GM12874 (cell line): ENCODE results near the gene PARD6G.

ENCODE experiments used
- CTCF ChIP-seq: IDR thresholded peaks from 2 replicates; pipeline ENCODE4 v1.5.1; 2011; ENCODE audit warnings: low read depth, mild to moderate bottlenecking, control low read depth, low read length, moderate library complexity; ENCODE audit not compliant: insufficient read depth

Gene PARD6G

GRCh38 chr18:80253871-80254492, 6.7 kb upstream of the PARD6G start:
- TF ChIP-seq CTCF: no peak

- TF ChIP-seq CTCF: no peak
Observed at GRCh38 chr18:80253236-80253635, 5.9 kb upstream of the PARD6G start.

GRCh38 chr18:80252136-80252535, 4.8 kb upstream of the PARD6G start:
- TF ChIP-seq CTCF: no peak

GRCh38 chr18:80251700-80252099, 4.4 kb upstream of the PARD6G start:
- TF ChIP-seq CTCF: no peak

GRCh38 chr18:80250740-80251364, 3.5 kb upstream of the PARD6G start:
- TF ChIP-seq CTCF: no peak

- TF ChIP-seq CTCF: no peak
Observed at GRCh38 chr18:80249217-80250093, 2.1 kb upstream of the PARD6G start.
